Inflammatory macrophage treated with lipopolysaccharide for 1 hour (primary cell): Measurements from ENCODE around the gene IFFO2.
A peak's percentile ranks its signal among the peaks of the same experiment; 100 is the strongest.

ENCODE experiments used
- DNase-seq, 2 donors: peaks; one replicate each; pipeline ENCODE4 v3.0.0-alpha.2; 2020 to 2022

Gene IFFO2

DNA sequence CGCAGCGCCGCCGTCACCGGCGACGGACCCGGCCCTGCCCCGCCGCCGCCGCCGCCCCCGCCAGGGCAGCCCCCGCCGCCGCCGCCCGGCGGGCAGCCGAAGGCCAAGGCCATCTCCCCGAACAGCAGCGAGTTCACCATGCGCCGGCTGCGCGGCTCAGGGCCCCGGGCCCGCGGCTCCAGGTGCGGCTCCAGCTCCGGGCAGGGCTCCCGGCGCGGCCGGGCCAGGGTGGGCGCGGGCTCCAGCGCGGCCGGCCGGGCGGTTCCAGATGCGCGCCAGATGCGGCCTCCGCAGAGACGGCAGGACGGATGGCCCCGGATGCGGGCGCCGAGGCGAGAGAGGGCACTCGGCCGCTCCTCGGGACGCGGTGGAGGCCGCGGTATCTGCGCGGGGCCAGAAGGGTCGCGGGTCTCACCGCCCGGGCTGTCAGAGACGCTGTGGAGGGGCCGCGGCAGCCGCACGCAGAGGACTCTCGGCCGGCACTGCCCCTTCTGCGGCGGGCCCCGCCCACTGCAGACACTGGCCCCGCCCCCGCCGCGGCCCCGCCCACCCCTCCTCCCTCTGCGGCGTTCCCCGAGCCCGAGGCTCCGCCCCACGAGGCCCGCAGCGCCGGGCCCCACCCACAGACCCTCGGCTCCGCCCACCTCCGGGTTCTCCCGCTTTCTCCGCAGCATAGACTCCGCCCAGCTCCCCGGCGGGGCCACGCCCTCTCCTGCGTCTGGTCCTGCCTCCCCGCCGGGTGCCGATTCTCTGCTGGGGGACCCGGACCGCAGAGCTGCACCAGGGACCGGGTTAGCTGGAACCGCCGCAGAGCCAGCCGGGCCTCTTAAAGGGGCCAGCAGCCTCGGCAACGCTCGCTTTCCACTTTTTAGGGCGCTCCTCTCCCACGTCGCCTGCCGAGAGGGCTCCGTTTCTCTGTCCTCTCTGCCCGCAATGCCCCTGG is at the start of gene IFFO2:
Gene IFFO2, minus strand, starts transcription at position 484 of the 943 bp plus-strand sequence. Its CDS starts 344 bp downstream, at position 140.
- DNase-seq: peak; percentile 90 to 99

DNA sequence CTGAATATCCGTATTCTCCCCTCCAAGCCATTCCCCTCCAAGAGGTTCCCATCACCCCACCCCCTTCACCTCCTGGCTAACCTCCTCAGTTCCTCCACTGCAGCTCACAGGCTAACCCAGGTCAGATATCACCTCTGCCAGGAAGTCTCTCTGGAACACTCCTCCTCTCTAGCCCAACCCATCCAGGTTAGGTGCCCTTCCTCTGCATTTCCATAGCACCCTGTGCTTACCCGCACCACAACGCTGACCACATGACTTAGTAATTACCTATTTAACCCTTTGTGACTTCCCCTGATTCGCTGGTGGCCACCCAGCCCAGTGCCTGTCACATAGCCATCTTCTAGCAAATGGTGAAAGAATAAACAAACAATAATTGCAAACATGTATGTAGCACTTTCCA is 49.5 kb upstream of the IFFO2 start:
- no peak for DNase-seq

DNA sequence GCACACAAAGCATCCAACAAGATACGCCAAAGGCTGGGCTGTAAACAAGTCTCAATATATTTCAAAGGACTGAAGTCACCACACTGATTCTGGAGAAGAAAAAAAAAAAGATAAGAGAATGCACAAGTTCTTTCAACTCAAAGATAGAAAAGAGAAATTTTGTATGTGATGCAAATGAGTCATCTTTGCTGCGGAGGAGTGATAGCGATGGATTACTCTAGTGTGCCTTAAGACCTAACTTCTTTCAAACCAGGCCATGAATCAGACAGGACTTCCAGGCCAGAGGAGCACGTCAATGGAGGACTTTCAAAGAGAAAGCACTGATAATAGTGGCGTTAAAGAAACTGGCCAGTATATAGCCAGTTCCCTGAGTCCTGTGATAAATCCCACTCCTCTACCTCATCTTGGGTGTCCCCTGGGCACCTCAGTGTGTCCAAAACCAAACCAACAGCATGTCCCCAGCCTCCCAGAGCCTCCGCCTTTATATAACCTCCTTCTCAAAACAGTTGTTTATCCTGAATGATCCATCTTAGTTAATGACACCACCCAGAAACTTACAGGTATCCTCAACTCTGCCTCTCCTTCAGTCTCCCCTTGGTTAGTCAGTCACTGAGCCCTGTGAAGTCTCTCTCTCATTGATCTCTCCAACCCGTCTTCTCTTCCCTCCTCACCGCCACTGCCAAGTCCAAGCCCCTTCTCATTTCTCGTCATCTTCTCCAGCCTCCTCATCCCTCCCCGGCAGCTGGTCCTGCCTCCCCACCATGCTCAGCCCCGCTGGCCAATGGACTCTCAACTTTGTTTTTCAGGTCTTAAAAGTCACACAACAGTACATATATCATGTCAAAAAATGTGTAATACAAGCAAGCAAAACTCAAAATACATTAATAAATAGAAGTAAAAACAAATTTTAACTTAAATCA is 47.2 kb upstream of the IFFO2 start:
- no peak for DNase-seq

DNA sequence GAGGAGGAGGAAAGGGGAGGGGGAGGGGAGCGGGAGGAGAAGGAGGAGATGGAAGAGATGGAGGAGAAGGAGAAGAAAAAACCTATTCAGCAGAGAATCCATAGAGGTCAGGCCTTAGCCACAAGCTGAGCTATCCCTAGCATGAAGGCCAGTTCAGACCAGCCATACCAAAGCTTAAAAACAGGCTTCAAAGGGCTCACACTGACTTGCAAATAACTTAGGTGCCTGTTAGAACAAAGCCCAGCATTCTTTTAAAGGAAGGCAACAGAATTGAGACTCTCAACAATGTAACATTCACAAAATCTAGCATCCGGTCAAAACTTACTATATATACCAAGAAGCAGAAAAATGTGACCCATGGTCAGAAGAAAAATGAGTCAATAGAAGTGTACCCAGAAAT is 43.6 kb upstream of the IFFO2 start:
- no peak for DNase-seq

DNA sequence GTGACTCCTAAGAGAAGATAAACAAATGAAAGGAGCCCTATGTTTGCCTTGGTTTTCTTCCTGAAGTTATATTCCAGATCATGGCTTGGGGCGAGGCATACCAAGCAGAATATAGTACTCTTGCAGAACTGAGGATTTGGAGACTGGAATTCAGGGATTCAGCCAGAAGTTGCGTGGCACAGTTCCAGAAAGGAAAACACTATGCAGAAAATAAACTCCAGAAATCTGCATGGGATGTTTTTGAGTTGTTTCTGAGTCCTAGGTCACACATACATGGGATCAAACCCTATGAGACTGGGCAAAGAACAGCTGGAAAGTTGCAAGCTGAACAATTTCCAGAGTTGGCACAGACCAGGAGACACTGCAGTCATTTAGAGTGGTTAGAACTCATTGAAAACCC is 42.9 kb upstream of the IFFO2 start:
- DNase-seq: no peak

DNA sequence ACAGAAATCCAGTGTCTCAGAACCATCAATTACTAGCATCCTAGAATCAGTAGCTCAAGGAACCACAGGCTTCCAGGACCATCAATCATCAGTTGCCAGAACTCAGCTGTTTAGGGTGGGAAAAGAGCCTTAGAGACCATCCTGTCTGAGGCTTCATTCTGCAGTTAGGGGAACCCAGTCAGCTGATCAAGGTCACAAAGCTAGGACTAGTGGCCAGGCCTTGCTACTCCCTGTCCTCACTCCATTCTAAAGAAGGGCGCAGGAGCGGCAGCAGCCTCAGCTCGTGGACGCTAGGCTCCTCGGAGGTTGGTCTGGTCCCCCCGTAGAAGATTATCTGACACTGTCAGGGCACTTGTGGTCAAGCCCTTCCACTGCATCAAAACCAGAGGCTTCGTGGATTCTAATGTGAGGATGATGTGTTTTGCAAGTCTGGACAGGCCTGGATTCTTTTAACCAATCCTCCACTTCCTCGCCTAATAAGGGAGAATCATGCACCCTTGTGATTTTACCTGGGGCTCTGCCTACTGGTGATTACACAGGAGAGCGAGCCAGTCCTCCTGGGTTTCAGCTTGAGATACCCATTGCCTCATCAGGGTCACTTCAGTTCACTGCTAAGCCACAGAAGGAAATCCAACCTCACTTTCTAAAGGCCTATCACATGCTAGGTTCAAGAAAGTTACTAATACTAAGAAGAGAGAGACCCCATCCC is 41.7 kb upstream of the IFFO2 start:
- no peak for DNase-seq

DNA sequence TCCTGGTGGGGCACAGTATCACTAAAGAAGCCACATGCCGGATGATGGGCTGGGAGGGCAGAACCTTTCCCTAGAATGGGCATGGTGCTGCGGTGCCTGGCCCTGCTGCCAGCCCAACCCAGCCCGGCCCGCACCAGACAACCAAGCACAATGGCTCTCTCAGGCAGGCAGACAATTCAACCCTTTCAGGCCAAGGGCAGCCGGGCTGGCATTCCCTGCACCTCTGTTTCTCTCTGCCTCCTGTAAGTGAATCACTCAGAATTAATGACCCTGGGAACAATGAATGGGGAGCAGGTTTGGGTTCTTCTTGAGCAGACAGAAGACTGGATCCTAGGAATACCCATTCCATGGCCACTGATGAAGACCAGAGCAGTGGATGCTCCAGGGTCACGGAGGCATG is 41.0 kb upstream of the IFFO2 start:
- no peak for DNase-seq

DNA sequence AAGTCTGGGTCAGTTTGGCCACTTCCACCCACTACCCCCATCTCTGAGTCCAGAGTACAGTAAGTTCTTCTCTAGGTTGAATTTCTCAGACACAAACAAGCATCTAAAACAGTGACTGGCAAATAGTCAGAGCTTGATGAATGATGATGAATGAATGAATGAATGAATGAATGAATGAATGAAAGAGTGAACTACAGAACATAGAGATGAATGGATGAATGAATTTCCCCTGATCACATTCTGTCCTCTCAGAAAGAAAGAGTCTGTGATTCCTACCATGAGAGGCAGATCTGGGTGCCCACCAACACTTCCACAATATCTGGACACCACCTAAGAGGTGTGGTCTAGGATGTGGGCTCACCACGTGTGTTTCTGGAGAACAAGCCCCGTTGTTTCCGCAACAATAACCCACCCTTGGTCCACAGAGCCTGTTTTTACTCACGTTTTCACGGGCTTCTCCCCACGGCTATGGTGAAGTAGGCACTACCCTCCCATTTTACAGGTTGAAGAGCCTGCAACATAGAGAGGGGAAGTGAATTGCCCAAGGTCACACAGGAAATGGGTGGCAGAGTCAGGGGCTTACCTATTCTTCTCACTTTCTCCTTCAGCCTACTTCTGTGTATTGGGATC is 40.2 kb upstream of the IFFO2 start:
- DNase-seq: no peak

DNA sequence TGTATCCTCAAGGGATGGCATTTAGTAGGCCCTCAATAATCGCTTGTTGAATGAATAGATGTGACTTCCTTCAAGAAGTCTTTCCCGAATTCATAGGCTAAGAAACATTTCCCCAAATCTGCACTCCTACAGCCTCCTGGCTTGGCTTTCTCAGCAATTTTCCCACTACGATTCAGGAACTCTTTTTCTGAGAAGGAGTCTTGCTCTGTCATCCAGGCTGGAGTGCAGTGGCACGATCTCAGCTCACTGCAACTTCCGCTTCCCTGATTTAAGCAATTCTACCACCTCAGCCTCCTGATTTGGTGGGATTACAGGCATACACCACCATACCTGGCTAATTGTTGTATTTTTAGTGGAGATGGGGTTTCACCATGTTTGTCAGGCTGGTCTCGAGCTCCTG is 37.9 kb upstream of the IFFO2 start:
- DNase-seq: peak in 1 of 2 donors; percentile 12

DNA sequence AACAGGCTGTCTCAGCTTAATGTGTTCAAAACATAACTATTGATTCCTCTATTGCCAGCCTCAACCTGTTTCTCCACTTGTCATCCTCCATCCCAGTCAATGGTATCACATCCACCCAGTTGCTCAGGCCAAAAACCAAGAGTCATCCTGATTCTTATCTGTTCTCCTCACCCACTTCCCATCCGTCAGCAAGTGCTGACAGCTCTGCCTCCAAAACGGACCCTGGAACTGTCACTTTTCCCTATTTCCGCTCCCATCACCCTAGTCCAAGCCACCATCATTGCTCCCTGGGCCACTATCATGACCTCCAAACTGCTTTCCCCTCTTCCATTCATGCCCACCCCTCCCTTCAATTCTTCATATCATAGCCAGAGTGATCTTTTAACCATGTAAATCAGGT is 36.2 kb upstream of the IFFO2 start:
- no peak for DNase-seq

DNA sequence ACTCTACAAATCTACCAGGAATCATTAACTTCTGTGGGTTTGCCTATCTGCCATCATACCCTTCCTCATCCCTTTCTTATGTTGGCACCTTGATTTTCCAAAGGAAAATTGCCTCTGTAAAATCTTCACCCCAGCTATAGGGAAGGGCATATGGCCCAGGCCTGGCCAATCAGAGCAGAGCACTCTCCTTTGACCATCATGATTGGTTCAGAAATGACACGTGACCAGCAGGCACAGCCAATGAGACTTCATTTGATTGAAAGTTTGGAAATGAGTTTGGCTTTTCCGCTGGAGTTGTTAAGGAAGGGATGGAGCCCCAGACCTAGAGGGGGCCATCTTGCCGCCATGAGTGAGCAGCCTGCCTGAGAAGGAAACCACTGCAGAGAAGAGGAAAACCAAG is 35.1 kb upstream of the IFFO2 start:
- no peak for DNase-seq

DNA sequence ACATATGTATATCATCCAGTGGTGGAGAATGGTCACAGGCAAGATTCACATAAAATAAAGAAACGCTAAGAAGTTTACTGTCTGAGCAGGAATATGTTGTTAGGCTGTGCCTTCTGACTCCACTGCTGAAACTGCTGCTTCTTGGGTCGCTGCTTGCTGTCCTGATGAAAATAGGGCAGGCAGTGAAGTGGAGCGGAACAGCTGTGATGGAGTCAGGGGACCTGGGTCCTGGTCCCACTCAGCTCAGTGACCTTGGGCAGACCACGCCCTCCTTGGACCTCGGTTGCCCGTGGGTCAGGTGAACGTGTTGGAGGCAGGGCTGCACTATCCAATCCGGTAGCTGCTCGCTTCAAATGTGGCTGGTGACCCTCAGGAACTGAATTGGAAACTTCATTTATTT is 33.4 kb upstream of the IFFO2 start:
- DNase-seq: no peak

DNA sequence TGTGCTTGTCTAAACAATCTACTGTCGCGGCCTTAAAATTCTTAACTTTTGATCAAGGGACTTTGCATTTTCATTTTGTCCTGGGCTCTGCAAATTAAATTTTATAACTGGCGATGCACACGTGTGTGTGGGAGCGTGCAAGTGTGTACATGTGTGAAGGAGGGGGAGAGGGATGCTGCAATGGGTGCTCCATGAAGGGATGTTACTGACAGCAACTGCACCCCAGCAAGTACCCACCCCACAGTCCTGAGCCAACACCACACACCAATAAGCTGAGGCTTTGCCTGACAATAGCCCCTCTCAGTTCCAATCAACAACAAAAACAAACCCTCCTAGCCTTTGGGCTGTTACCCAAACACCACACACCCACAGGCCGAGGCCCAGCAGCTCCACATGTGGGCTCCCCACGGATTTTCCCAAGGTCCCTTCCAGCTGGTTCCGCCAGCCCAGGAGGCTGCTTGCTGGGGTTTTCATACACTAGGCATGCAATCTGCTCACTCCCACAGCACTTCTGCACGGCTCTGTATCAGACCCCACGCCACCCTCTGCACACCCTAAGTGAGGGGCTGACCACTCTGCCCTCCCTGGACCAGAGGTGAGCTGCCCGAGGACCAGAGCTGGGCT is 32.8 kb upstream of the IFFO2 start:
- no peak for DNase-seq

DNA sequence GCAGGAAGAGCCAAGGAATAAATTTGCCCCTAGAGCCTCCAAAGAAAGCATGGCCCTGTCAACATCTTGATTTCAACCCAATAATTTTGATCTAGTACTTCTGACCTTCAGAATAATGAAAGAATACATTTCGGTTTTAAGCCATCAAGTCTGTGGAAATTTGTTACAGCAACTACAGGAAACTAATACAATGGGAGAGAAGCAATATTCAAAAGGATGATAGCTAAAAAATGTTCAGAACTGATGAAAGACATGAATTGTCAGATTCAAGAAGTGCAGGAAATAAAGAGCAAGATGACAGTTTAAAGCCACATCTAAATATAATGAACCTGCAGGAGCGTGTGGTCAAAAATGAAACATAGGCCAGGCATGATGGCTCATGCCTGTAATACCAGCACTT is 24.8 kb upstream of the IFFO2 start:
- no peak for DNase-seq

DNA sequence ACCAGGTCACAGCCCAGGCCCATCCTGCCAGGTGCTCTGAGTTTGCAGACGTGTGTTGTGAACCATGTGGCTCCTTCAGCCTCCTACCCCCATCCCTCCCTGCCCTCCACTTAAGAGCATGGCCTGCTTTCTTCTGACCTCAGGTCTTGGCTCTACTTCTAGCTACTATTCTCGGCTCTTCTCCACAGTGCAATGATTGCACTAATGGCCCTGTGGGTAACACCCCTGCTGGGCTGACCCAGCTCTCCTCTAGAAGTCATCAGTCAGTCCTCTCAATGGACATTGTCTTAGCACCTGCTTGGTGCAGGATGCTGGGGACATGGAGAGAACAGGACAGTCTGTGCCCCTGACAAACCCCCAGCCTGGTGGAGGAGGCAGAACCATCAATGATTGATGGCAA is 22.2 kb upstream of the IFFO2 start:
- no peak for DNase-seq

DNA sequence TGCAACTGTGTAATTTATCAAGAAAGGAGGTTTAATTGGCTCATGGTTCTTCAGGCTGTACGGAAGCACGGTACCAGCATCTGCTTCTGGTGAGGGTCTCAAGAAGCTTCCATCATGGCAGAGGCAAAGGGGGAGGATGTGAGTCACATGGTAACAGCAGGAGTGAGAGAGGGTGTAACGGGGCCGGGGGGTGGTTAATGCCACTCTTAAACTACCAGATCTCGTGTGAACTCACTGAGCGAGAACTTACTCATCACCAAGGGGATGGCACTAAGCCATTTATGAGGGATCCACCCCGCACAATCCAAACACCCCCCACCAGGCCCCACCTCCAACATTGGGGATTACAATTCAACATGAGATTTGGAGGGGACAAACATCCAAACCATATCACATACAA is 21.0 kb upstream of the IFFO2 start:
- no peak for DNase-seq

DNA sequence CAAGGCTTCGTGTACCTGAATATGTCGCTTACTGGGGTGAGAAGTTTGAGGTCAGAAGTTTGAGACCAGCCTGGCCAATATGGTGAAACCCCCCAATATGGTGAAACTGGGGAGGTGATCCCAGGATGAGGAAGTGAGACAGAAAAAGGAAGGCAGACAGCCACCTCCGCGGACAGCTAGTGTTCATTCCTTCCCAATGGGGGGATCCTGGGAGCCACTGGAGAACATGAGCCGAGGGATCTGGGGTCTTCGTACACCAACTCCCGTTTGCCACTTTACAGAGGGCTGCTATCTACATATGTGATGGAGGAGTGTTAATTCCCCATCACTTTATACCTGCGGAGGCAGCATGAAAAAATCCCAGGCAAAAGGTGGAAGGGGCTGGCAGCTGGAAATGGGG is 19.6 kb upstream of the IFFO2 start:
- no peak for DNase-seq

DNA sequence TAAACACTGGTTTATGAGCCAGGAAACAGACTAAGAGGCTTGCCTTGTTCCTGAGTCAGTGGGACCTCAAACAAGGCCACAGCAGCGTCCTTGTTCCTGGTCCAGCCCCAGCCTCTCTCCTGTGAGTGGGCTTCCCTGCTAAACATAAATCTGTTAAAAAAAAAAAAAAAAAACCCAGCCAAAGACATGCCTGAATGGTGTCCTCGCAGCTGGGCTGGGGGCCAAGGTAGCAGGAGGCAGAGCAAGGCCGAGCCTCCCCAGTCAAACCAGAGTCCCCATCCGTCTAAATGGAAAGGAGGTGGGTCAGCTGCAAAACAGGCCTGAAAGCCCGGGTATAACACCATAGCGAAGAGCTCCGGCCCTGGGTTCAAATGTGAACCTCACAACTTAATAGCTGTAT is 18.1 kb upstream of the IFFO2 start:
- DNase-seq: no peak

DNA sequence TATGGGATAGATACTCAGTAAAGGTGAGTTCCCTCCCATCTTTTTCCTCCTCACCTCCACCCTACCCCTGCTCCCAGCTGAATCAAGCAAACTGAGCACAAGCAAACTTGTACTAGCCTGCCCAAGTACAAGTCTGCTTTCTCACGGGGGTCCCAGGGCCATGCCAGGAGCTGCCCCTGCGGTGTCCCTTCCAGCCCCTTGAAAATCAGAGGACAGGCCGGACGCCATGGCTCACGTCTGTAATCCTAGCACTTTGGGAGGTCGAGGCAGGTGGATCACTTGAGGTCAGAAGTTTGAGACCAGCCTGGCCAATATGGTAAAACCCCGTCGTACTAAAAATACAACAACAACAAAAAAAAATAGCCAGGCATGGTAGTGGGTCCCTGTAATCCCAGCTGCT is 17.5 kb upstream of the IFFO2 start:
- DNase-seq: no peak

DNA sequence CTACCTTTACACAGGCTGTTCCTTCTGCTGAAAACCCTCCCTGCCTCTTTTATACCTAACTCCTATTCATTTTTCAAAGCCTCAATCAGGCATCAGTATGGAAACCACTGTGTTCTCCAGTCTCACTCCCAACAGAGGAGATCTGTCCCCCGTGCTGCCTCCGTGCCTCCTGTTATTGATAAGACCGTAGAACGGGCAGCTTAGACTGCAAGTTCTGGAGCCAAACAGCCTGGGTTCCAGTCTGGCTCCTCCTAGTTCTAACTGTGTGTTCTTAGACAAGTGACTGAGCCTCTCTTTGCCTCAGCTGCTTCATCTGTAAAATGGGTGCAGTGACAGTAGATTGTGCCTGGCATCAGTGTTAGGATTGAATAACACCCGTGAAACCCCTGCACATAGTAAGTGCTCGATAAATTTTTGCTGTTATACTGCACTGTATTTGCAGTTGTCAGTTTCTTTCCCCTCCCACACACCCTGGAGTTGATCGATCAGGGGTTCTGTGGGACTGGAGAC is 17.0 kb upstream of the IFFO2 start:
- DNase-seq: no peak

DNA sequence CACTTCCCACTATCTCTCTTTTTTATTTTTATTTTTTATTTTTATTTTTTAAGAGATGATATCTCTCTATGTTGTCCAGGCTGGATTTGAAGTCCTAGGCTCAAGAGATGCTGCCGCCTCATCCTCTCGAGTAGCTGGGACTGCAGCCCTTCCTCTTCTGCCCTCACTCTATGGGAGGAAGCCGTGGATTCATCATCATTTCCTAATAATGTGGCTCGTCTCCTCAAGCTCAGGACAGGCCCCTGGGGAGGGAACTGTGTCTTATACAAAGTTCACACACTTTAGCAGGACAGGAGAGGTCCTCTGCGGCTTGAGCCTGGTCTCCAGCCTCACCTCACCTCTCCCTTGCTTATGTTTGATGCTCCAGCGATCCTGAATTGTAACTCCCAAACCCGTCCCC is 16.5 kb upstream of the IFFO2 start:
- DNase-seq: peak; percentile 49 to 58

DNA sequence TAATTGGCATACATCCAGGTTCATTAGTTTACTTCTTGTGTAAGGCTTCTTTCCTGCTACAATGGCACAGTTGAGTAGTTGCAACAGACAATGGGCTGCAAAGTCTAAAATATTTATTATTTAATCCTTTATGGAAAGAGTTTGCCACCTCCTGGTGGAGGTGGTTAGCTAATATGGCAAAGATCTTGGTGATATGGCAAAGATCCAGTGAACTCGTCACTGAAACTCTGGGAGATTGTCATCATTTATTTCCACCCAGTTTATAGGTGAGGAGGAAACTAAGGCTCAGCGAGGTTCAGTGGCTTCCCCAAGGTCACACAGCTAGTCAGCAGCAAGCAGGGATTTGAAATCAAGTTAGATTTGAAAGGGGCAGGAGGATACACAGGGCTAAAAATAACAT is 16.1 kb upstream of the IFFO2 start:
- DNase-seq: no peak
